HG03039 (cell line): ENCODE results near the gene HERC2.
"Not testable (repeated sequence)": the region's sequence is repeated elsewhere in the genome, so short reads cannot be mapped to it uniquely, and the experiment has no call there.

Experiments
- ATAC-seq: cut with Tn5 transposase; IDR thresholded peaks from one replicate; pipeline ENCODE4 v1.9.1; 2021; ENCODE audit warnings: mild to moderate bottlenecking, moderate library complexity; ENCODE audit not compliant: unreplicated experiment

The HERC2 gene

DNA sequence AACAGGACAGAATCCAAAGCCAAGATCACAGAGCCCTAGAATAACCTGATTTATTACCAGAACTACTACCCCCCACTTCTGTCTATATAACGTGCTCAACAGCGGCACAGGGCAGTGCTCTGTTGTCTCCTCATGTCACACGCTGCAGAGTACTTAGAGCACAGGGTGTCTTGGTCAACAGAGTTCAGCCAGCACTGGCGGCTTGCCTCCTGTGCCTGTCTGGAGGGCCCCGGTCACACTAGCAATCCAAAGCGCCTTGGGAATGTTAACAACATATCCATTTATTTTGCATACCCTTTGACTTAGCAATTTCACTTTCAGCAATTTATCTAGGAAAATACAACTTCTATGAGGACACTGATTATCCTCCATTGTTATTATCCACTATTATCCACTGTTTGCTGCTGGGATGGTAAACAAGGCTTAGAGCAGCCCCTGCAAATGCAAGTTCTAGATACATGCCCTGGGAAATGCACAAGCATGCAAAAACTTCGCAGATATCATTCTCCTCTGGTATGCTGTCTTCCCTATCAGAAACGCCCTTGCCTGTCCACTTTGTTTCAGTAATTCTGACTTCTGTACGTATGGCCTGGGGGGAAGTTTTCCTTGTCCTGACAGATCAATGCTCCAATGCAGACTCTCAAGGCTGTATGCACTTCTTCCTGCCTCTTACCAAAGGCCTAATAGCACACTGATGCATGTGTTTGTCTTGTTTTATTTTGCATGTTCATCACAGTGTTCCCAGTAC lies 136.7 kb downstream of the HERC2 start:
- ATAC-seq, result no peak

GRCh38 chr15:28184166-28184565 lies 137.8 kb downstream of the HERC2 start:
- no peak for ATAC-seq

- ATAC-seq, result no peak
These were observed 139.2 kb downstream of the HERC2 start for GRCh38 chr15:28182731-28183130.

DNA sequence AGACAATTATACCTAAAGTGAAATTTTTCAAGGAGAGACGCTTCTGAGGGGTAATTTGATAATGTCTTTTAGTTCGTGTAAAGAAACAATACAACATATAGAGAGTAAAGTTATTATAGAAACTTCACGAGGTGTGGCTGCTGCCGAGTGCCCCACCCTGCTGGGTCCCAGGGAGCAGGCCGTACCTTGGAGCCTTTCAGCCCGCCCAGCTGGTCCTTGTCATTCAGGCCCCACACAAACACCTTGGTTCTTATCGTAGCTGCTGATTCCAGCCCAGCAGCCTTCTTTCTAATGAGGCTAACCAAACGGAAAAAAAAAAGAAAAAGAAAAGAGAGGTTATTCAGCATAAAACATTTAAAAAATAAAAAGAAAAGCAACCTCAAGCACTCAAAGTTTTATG lies 139.8 kb downstream of the HERC2 start:
- ATAC-seq, result no peak

- no peak for ATAC-seq
These were observed 140.6 kb downstream of the HERC2 start for GRCh38 chr15:28181366-28181765.

DNA sequence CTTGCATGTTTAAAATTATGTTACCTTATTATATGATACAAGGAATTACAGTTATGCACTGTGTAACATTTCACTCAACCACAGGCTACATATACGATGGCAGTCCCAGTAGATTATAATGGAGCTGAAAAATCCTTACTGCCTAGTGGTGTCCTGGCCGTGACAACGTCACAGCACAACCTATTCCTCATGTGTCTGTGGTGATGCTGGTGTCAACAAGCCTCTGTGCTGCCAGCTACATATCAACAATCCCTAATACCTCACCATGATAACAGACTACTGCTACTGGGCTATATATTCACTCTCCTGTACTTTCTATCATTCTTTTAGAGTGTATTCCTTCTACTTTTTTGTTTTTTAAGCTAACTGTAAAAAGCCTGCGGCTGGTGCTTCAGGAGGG lies 142.7 kb downstream of the HERC2 start:
- no peak for ATAC-seq

- ATAC-seq, result no peak
These were observed 143.3 kb downstream of the HERC2 start for GRCh38 chr15:28178727-28179126.

- no peak for ATAC-seq
These were observed 143.7 kb downstream of the HERC2 start for GRCh38 chr15:28178290-28178689.

GRCh38 chr15:28169366-28169765 lies 152.6 kb downstream of the HERC2 start:
- no peak for ATAC-seq

DNA sequence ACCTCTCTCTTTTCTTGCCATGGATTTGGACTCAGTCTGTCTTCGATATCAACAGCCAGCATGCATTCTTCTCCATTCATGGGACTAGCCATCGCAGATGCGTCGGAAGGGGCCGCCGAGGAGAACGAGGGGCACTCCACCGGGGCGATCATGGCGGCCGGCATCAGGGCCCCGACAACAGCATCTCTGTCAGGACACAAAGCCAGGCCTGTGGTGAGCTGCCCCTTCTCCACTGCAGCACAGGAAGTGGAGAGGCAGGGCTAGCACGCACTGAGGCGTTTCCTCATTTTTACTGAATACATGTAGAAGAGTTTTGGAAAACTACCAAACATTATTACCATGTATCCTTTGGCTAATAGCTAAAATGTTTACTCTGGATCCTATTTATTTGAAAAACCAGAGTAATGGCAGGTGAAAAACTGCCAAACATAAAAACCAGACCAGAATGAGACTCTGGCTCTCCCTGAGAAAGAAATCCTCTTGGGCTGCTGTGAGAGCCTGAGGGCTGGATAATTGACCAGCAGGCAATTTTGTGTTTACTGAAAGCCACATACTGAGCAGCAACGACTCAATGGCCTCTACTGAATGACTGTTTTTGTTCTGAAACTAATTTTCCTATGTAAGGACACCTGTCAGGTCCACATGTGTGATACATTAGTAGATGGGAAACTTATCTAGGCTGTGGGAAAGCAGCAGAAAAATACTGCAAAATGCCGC lies 153.4 kb downstream of the HERC2 start:
- ATAC-seq, result not testable (repeated sequence)

- no peak for ATAC-seq
These were observed 154.9 kb downstream of the HERC2 start for GRCh38 chr15:28167042-28167441.

DNA sequence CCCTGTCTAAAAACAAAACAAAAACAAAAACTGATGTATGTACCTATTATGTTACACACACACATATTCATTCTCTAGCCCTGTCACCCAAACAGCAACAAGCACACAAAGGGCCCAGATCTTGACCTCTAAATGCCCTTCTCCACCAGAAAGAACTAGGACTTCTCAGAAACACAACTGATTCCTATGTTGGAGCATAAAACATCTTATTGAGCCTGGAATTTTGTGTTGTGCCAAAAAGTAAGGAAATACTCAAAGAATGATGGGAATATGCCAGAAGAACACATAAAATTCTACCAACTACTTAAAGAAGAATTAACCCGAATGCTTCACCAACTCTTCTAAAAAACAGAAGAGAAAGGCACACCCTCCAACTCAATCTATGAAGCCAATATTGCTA lies 156.2 kb downstream of the HERC2 start:
- ATAC-seq, result no peak

GRCh38 chr15:28164876-28165275 lies 157.1 kb downstream of the HERC2 start:
- no peak for ATAC-seq

- ATAC-seq, result no peak
These were observed 167.7 kb downstream of the HERC2 start for GRCh38 chr15:28154283-28154682.

DNA sequence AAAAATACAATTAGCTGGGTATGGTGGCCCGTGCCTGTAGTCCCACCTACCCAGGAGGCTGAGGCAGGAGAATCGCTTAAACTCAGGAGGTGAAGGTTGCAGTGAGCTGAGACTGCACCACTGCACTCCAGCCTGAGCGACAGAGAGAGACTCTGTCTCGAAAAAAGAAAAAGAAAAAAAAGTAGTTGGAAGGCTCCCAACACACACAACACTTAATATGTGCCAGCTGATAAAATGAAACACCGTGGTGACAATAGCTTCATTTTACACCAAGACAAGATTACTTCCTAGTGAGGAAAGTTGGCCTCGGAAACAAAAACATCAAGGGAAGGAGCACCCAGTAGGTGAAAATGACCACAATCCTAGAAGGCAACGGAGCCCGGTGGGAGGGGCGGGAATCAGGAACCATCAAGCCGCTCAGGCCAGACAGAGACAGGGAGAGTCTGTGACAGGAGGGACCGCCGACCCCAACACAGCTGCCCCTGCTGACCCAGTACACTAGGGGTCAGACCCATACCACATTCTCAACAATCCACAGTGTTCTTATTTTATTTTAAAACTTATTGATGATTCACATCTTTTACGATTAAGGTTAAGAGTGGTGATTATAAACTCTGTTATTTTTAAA lies 168.4 kb downstream of the HERC2 start:
- ATAC-seq, result no peak

GRCh38 chr15:28152538-28152923 lies 169.4 kb downstream of the HERC2 start:
- ATAC-seq, result not testable (repeated sequence)

DNA sequence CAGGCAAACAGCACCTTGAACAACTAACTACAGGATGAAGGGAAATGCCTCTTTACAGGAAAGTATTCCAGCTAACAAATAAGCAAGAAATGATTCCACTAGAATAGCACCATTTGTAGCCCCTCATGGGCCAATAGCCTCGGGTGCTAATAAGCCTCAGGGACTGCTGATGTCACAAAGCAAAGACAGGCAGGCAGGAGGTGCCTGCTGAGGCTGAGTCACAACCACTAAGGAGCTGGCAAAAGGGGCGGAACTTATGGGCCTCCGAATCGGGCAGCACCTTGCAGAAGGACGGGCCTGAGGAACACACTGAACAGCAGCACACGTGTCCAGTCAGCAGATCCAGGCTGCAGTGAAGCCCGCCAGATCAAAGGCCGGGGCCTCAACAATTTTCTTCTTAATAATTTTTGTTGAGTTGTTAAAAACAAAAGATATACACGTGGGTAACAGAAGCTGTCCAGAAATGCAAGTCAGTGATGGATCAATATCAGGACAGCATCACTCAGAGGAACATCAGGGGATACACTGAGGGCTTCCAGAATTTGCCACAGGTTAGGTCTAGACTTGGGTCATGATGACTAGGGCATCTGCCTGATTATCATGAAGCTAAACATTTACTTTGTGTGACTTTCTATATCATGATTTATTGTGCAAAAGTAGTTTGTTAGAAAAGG lies 170.0 kb downstream of the HERC2 start:
- not testable (repeated sequence) for ATAC-seq

- no peak for ATAC-seq
These were observed 174.2 kb downstream of the HERC2 start for GRCh38 chr15:28147801-28148200.

GRCh38 chr15:28145419-28145818 lies 176.6 kb downstream of the HERC2 start:
- ATAC-seq, result not testable (repeated sequence)

- ATAC-seq, result no peak
These were observed 181.9 kb downstream of the HERC2 start for GRCh38 chr15:28140062-28140461.

DNA sequence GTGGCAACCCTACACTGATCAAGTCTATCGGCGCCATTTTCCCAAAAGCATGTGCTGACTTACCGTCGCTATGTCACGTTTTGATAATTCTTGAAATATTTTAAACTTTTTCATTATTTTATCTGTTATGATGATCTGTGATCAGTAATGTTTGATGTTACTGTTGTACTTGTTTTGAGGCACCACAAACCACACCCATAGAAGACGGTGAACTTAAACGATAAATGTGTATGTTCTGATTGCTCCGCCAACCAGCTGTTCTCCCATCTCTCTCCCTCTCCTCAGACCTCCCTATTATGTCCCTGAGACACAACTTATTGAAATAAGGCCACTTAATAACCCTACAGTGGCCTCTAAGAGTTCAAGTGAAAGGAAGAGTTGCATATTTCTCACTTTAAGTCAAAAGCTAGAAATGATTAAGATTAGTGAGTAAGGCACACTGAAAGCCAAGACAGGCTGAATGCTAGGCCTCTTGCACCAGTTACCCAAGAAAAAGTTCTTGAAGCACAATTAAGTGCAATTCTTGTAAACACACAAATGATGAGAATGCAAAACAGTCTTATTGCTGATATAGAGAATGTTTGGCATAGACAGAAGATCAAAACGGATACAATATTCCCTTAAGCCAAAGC lies 184.5 kb downstream of the HERC2 start:
- ATAC-seq, result not testable (repeated sequence)
